ENCODE results near the gene STK32C.

DNA sequence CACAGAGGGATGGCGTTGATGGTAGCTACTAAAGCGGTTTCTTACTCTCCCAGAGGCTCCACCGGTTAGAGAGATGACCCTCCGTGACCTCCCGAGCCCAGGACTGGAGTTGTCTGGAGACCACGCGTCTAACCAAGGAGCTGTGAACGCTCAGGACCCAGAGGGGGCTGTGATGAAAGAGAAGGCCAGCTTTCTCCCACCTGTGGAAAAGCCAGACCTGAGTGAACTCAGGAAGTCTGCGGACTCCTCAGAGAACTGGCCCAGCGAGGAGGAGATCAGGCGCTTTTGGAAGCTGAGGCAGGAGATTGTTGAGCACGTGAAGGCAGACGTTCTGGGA, 40.1 kb upstream of the STK32C start:
- TF ChIP-seq, protein P1, sequence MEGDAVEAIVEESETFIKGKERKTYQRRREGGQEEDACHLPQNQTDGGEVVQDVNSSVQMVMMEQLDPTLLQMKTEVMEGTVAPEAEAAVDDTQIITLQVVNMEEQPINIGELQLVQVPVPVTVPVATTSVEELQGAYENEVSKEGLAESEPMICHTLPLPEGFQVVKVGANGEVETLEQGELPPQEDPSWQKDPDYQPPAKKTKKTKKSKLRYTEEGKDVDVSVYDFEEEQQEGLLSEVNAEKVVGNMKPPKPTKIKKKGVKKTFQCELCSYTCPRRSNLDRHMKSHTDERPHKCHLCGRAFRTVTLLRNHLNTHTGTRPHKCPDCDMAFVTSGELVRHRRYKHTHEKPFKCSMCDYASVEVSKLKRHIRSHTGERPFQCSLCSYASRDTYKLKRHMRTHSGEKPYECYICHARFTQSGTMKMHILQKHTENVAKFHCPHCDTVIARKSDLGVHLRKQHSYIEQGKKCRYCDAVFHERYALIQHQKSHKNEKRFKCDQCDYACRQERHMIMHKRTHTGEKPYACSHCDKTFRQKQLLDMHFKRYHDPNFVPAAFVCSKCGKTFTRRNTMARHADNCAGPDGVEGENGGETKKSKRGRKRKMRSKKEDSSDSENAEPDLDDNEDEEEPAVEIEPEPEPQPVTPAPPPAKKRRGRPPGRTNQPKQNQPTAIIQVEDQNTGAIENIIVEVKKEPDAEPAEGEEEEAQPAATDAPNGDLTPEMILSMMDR (IDR thresholded peaks at IDR 0.05; ENCODE audit: insufficient read depth, low read length): no peak
- TF ChIP-seq POLR2AphosphoS5 (IDR thresholded peaks at IDR 0.05; ENCODE audit: low read depth) (no peak), SPI1 (IDR thresholded peaks at IDR 0.05; ENCODE audit: borderline replicate concordance, low read depth) (no peak), GABPA (IDR thresholded peaks at IDR 0.05; ENCODE audit: low read depth) (no peak)
- TF ChIP-seq, protein P2, sequence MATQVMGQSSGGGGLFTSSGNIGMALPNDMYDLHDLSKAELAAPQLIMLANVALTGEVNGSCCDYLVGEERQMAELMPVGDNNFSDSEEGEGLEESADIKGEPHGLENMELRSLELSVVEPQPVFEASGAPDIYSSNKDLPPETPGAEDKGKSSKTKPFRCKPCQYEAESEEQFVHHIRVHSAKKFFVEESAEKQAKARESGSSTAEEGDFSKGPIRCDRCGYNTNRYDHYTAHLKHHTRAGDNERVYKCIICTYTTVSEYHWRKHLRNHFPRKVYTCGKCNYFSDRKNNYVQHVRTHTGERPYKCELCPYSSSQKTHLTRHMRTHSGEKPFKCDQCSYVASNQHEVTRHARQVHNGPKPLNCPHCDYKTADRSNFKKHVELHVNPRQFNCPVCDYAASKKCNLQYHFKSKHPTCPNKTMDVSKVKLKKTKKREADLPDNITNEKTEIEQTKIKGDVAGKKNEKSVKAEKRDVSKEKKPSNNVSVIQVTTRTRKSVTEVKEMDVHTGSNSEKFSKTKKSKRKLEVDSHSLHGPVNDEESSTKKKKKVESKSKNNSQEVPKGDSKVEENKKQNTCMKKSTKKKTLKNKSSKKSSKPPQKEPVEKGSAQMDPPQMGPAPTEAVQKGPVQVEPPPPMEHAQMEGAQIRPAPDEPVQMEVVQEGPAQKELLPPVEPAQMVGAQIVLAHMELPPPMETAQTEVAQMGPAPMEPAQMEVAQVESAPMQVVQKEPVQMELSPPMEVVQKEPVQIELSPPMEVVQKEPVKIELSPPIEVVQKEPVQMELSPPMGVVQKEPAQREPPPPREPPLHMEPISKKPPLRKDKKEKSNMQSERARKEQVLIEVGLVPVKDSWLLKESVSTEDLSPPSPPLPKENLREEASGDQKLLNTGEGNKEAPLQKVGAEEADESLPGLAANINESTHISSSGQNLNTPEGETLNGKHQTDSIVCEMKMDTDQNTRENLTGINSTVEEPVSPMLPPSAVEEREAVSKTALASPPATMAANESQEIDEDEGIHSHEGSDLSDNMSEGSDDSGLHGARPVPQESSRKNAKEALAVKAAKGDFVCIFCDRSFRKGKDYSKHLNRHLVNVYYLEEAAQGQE (IDR thresholded peaks at IDR 0.05; ENCODE audit: insufficient replicate concordance, low read depth): no peak
